ENCODE measurements around the gene UBQLN3.

DNA sequence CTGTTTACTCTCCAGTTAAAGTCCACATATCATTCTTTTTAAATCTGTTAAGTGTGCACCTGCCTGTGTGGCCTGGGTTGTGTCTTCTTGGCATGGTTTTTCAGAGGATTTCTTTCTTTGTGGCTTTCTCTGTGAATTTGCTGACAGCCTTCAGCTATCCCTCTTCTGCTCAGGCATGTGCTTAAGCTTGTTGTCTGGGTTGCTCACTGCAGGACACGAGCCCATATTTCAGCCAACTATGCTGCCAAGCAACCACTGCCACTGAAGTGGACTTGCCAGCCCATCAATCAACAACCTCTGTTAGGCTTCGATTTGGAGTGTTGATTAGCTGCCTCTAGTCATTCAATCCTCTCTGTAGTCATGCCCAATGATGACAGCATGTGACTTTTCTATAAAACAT is 42.2 kb downstream of the UBQLN3 start:
- TF ChIP-seq, protein P1, sequence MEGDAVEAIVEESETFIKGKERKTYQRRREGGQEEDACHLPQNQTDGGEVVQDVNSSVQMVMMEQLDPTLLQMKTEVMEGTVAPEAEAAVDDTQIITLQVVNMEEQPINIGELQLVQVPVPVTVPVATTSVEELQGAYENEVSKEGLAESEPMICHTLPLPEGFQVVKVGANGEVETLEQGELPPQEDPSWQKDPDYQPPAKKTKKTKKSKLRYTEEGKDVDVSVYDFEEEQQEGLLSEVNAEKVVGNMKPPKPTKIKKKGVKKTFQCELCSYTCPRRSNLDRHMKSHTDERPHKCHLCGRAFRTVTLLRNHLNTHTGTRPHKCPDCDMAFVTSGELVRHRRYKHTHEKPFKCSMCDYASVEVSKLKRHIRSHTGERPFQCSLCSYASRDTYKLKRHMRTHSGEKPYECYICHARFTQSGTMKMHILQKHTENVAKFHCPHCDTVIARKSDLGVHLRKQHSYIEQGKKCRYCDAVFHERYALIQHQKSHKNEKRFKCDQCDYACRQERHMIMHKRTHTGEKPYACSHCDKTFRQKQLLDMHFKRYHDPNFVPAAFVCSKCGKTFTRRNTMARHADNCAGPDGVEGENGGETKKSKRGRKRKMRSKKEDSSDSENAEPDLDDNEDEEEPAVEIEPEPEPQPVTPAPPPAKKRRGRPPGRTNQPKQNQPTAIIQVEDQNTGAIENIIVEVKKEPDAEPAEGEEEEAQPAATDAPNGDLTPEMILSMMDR (IDR thresholded peaks at IDR 0.05; ENCODE audit: low read length): no peak
- no peak for TF ChIP-seq EZH2 (optimal IDR thresholded peaks at IDR 0.05; ENCODE audit: low read depth, low read length)
